HG03103 (cell line): ENCODE results near the gene HS2ST1.

Source experiments
- ATAC-seq: cut with Tn5 transposase; IDR thresholded peaks from one replicate; pipeline ENCODE4 v1.9.1; 2021; ENCODE audit warnings: low read depth; ENCODE audit not compliant: unreplicated experiment

Gene HS2ST1

DNA sequence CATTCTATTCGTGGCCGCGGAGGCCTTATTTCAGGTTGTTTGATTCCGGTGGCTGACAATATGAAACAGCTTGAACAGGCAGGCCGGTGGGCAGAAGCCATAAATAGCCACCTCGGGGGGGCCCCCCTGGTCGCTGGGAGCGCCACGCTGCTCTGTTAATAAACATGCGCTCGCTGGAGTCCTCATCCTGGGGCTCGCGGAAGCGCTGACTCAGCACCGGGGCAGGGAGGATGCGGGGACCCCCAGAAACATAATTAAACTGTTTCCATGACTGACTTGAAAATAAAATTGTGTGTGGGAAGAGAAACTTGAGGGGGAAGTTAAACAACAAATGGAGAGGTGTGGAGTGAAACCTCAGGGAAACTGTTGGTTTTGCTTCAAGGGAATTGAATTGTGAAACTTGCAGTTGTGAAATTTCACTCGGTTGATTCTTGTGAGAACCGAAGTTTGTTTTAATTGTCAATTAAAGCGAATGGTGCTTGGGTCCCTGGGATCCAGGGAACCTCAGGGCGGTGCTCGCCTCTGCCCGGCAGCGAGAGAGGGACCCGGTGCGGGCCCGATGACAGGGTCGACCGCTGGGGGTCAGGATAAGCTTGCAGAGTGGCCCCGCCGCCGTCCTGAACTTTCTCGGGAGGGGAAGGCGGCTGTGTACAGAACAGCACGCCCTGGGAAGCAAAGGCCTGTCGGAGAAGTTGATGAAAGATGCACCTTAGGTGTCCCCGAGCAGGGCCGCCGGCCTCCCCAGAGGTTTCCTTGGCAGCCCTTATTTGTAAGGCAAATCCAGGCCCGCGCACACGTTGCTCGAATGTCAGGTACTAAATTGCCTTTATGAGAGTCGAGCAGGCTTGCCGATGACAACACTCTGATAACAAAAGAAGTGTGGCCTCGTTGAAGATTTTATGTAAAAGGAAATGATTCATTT, 237.3 kb downstream of the HS2ST1 start:
- peak; percentile 75 for ATAC-seq

DNA sequence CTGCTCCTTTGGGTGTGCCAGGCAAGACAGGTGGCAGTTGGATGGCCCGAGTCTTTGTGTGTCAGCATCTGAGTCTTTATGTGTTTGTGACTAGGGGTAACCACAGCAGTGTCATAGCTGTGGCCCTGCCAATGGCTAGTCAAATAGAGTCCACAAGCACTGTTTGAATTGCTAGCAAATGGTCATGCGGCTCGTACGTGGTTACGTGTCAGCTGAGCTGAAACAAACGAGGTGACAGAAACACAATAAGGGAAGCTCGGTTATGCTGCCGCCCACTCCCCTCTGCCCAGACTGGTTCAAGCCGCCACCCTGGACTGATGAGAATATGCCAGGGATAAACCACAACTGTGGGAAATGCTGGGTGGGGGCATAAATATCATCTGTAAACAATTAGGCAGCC, 239.9 kb downstream of the HS2ST1 start:
- no peak for ATAC-seq

DNA sequence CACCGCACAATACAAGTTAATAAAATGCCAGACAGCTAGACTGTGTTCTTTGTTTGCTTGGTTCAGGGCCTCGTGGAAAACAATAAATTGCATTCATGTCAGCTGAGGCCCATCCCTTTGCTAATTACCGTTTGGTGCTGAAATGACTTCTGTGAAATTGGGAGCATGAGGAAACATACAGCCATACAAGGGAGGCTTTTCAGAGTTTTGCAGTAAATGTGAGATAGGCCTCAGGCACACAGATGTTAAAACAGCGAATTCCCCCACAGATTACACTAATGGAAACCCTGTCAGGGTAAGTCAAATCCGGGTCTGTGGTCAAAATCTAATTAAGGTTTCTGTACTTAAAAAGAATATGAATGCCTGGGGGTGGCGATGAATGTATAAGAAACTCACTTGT, 240.7 kb downstream of the HS2ST1 start:
- ATAC-seq, result no peak

DNA sequence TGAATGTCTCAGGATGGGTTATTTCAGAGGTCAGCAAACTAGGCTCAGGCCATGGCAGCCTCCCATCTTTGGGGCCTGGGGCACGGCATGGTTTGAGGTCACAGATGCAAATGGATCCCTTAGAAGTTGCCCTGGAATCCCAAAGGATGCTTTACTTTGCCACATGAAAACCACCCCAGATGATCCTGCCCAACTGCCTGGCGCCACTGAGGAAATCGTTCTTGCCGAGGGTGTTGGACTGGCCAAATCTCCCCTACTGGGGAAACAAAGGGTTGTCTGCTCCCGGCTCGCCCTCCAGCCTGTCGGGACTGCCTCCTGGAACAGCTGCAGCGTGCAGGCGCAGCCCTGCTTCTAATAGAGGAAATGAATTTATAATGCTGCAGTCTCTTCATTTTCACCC, 241.2 kb downstream of the HS2ST1 start:
- ATAC-seq, result no peak

GRCh38 chr1:87156124-87156523, 241.7 kb downstream of the HS2ST1 start:
- ATAC-seq, result no peak

GRCh38 chr1:87159378-87159915, 245.0 kb downstream of the HS2ST1 start:
- ATAC-seq, result no peak
